Tibial artery (tissue), 4 donors: ENCODE results near the gene CDK17.

Experiments used
- DNase-seq, 2 donors: peaks; one replicate each; pipeline ENCODE4 v3.0.0-alpha.2; 2019
- H3K27ac ChIP-seq, 2 donors: fragments of 200-600 bp; sonication (generic) in 1 of 2; 1 replicate in 1 of 2; 2 replicates in 1 of 2; pipeline ENCODE4 v1.5.1; 2018 to 2019; ENCODE audit warnings: mild to moderate bottlenecking in 1 of 2
- H3K27me3 ChIP-seq, 2 donors: fragments of 200-600 bp; sonication (generic) in 1 of 2; one replicate each; pipeline versions ENCODE4 v1.5.1 to v1.6.0; 2016 to 2019
- H3K36me3 ChIP-seq, 3 donors: fragments of 200-600 bp; sonication (generic) in 2 of 3; one replicate each; pipeline ENCODE4 v1.5.1; 2016 to 2019; ENCODE audit warnings: mild to moderate bottlenecking in 2 of 3
- H3K4me1 ChIP-seq, 4 donors: fragments of 200-600 bp; sonication (generic) in 2 of 4; 1 replicate in 3 of 4; 2 replicates in 1 of 4; pipeline ENCODE4 v1.5.1; 2016 to 2019
- H3K4me3 ChIP-seq, 2 donors: fragments of 200-600 bp; sonication (generic) in 1 of 2; 1 replicate in 1 of 2; 2 replicates in 1 of 2; pipeline ENCODE4 v1.5.1; 2018 to 2019; ENCODE audit warnings: mild to moderate bottlenecking in 2 of 2
- H3K9me3 ChIP-seq, 3 donors: fragments of 200-600 bp; sonication (generic) in 1 of 3; one replicate each; pipeline ENCODE4 v1.5.1; 2016 to 2019
- intact Hi-C: fragments of 100-400 bp; cut with DNase I; formaldehyde crosslinking; loops from one replicate; pipeline ENCODE4 v1.15.0; 2023; ENCODE audit warnings: low total_unique reads
- TF ChIP-seq, protein P1 (sequence below), 2 experiments: fragments of 200-600 bp in 1 of 2; fragments of 450-650 bp in 1 of 2; IDR thresholded peaks; one replicate each; pipeline ENCODE4 v1.5.1; 2017 to 2019; ENCODE audit warnings: antibody characterized with exemption in 2 of 2, mild to moderate bottlenecking in 1 of 2, moderate library complexity in 1 of 2

Gene CDK17

GRCh38 chr12:96302687-96303310, 97.4 kb downstream of the CDK17 start:
- intact Hi-C loops, result no loop called here
- no peak overlapping the region for H3K27ac ChIP-seq

GRCh38 chr12:96301732-96302131, 98.5 kb downstream of the CDK17 start:
- intact Hi-C loops, result no loop called here
- peaks cover 7 to 18% (median 15%) of the 10 kb centered on the region in 3 donors for H3K36me3 ChIP-seq
- H3K9me3 ChIP-seq, result no peaks in the 10 kb centered on the region
- TF ChIP-seq, protein P1, sequence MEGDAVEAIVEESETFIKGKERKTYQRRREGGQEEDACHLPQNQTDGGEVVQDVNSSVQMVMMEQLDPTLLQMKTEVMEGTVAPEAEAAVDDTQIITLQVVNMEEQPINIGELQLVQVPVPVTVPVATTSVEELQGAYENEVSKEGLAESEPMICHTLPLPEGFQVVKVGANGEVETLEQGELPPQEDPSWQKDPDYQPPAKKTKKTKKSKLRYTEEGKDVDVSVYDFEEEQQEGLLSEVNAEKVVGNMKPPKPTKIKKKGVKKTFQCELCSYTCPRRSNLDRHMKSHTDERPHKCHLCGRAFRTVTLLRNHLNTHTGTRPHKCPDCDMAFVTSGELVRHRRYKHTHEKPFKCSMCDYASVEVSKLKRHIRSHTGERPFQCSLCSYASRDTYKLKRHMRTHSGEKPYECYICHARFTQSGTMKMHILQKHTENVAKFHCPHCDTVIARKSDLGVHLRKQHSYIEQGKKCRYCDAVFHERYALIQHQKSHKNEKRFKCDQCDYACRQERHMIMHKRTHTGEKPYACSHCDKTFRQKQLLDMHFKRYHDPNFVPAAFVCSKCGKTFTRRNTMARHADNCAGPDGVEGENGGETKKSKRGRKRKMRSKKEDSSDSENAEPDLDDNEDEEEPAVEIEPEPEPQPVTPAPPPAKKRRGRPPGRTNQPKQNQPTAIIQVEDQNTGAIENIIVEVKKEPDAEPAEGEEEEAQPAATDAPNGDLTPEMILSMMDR (IDR thresholded peaks at IDR 0.05), result no peak
- H3K27ac ChIP-seq, result no peak overlapping the region
- H3K27me3 ChIP-seq, result no peaks in the 10 kb centered on the region
- no peak overlapping the region for H3K4me3 ChIP-seq
- H3K4me1 ChIP-seq, result no peaks in the 10 kb centered on the region
- DNase-seq, result no peak

More at GRCh38 chr12:96302687-96303310, 97.4 kb downstream of the CDK17 start:
- Histone ChIP-seq H3K9me3 (no peaks in the 10 kb centered on the region), H3K36me3 (peaks cover 4 to 12% (median 9%) of the 10 kb centered on the region in 3 donors), H3K4me1 (no peaks in the 10 kb centered on the region), H3K4me3 (no peak overlapping the region), H3K27me3 (no peaks in the 10 kb centered on the region)
- no peak for DNase-seq
- TF ChIP-seq, protein P1 (IDR thresholded peaks at IDR 0.05), result no peak

GRCh38 chr12:96300064-96300463, 100.2 kb downstream of the CDK17 start:
- TF ChIP-seq, protein P1 (IDR thresholded peaks at IDR 0.05), result no peak
- no peak for DNase-seq
- no peak overlapping the region for H3K27ac ChIP-seq
- no peaks in the 10 kb centered on the region for H3K9me3 ChIP-seq
- H3K27me3 ChIP-seq, result no peaks in the 10 kb centered on the region
- peaks cover 7 to 18% (median 15%) of the 10 kb centered on the region in 3 donors for H3K36me3 ChIP-seq
- intact Hi-C loops, result no loop called here
- no peak overlapping the region for H3K4me3 ChIP-seq
- H3K4me1 ChIP-seq, result no peaks in the 10 kb centered on the region

- Histone ChIP-seq H3K9me3 (no peaks in the 10 kb centered on the region), H3K4me1 (no peaks in the 10 kb centered on the region), H3K4me3 (no peak overlapping the region), H3K27ac (no peak overlapping the region), H3K36me3 (peaks cover 12 to 22% (median 15%) of the 10 kb centered on the region in 3 donors), H3K27me3 (no peaks in the 10 kb centered on the region)
- intact Hi-C loops, result no loop called here
- TF ChIP-seq, protein P1 (IDR thresholded peaks at IDR 0.05), result no peak
- DNase-seq, result no peak
Measured at GRCh38 chr12:96297504-96297903, 102.7 kb downstream of the CDK17 start.

GRCh38 chr12:96295532-96296160, 104.6 kb downstream of the CDK17 start:
- TF ChIP-seq, protein P1 (IDR thresholded peaks at IDR 0.05), result no peak
- Histone ChIP-seq H3K27me3 (no peaks in the 10 kb centered on the region), H3K27ac (no peak overlapping the region), H3K4me1 (no peaks in the 10 kb centered on the region), H3K36me3 (peaks cover 12 to 34% (median 15%) of the 10 kb centered on the region in 3 donors), H3K4me3 (no peak overlapping the region), H3K9me3 (no peaks in the 10 kb centered on the region)
- intact Hi-C loops, result no loop called here
- DNase-seq, result no peak
